Putamen (tissue), 1 donor: ENCODE measurements around the gene RXYLT1.

Experiments
- DNase-seq: peaks from one replicate; pipeline ENCODE4 v3.0.0-alpha.2; 2016; ENCODE audit warnings: low spot score

The RXYLT1 gene

DNA sequence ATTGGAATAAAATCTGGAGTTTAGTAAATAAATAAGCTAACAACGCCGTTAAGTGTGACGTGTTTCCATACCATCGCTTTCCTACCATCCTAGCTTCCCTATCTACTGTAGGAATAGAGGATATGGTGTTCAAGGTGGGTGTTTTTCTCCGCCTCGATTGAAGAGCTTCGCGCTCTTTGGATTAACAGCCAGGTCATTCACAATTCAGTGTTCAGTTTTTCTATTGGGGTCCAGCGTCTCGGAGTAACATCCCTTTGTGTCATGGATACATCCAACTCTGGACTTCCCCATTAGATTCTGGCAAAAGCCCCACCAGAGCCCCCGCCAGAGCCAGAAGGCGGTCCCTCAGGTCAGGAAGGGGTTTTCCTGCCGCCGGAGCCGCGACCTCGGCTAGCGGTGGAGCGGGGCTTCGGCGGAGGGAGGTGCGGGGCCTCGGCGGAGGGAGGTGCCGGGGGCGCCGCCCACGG, 63.6 kb downstream of the RXYLT1 start:
- no peak for DNase-seq

GRCh38 chr12:63843721-63844390, 64.1 kb downstream of the RXYLT1 start:
- DNase-seq, result peak; percentile 94

DNA sequence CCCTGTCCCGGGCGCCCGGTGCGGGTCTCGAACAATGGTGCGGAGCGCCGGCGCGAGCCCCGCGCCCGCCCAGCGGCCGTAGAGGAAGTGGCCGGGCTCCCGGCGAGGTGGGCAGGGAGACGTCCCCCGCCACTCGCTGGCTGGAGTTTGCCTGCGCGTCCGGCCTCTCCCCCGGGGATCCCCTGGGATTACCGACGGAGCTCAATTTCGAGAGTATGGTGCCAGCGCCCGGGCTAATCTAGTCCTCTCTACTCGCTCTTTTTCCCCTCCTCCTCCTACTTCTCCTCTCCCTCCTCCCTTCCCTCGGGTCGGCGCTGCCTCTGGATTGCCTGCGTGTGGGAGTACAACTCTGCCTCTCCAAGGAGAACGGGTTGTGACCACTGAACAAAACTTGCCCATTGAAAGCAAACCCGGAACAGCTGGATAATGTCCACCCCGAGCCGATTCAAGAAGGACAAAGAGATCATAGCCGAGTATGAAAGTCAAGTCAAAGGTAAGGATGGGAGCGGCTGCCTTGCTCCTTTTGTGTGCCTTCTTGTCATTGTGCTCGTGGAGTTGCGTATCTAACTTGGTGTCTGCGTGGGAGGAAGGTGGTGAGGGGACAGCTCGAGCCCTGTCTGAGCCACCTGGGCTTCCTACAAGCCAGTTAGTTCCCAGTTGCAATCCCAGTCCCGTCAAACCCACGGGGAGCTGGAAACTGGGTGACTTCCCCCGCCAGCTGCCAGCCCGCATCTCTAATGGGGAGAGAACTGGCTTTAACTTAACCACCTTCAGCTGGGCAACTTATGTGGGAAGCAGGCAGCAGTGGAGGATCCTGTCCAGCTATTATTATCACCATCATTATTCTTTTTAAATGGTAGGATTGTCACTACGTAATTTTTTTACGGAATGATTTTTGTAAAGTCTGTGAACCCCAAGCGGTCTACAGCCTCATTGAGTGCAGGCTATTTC, 65.0 kb downstream of the RXYLT1 start, which contains the start of gene SRGAP1:
Gene SRGAP1 (plus strand): TSS at position 310 of the 951 bp plus-strand sequence. CDS start 117 bp downstream, at position 427.
- DNase-seq, result peak; percentile 77

DNA sequence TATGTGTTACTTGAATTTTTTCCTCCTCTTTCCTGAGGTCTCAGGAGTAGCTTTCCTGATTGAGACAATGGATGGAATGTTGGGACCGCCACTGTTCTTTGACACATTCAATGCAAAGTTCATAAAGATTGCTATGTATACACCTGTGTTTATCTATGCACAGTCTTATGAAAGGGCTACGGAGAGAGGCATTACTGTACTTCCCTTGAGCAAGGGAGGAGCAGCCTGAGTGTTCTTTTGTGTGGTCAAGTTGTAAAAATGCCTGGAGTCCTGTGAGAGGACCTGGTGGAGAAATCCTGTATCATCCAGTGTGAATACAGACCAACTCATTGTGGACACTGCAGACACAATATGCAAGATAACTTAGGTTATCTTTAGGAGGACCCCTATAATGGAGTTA, 66.0 kb downstream of the RXYLT1 start:
- DNase-seq, result no peak

- DNase-seq, result no peak
Observed at GRCh38 chr12:63846238-63846967, 66.7 kb downstream of the RXYLT1 start.

DNA sequence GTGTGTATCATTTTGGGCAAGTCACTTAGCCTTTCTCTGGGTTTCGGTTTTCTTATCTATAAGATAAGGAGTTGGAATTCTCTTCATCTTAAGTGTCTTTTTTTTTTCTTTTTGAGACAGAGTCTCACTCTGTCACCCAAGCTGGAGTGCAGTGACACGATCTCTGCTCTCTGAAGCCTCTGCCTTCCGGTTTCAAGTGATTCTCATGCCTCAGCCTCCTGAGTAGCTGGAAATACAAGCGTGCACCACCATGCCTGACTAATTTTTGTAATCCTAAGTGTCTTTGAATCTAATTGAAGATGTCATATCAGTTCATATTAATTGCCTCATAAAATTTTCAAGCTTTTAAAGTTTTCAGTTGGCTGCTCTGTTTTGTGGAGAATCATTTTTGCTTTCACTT, 68.7 kb downstream of the RXYLT1 start:
- no peak for DNase-seq

GRCh38 chr12:63849106-63849620, 69.5 kb downstream of the RXYLT1 start:
- DNase-seq, result no peak

DNA sequence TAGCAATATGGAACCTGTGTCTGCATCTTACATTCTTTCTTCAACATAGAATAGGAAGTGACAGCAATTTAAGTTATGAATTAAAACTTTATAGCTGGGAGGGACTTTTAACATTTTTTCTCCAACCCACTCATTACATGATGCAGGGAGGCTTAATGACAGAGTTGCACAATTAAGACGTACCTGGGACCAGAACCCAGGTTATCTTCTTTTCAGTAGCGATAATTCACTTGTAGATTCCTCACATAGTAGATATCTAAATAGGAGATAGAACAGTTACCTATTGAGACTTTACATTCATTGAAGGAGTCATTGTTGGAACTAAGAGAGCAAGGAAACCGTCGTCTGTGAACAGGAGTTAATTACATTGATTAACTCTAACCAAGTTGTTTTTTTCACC, 69.9 kb downstream of the RXYLT1 start:
- DNase-seq, result no peak

DNA sequence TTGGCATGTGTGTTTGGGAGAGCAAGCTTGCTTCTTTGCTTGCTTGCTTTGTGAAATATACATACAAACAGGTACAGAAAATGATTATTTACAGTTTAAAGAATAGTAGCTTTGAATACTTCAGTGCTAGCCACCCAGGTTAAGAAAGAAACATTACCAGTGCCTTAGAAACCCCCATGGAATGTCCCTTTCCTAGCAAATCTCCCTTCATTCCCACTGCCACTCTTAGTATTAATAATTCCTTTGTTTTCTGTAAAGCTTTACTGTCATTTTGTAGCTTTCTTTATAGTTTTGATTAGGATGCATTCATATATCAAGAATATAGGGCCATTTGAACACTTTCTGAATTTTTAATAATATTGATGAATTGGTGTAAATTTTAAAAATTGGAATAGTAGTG, 74.3 kb downstream of the RXYLT1 start:
- DNase-seq, result no peak

DNA sequence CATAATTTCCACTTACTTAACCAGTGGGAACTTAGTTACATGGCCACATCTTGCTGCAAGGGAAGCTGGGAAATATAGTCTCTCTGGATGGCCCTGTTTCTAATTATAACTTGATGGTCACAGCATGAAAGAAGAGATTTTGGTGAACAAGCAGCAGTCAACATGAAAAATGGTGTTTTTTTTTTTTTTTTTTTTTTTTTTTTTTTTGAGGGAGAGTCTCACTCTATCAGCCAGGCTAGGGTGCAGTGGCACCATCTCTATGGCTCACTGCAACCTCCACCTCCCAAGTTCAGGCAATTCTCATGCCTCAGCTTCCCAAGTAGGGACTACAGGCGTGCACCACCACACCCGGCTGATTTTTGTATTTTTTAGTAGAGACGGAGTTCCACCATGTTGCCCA, 75.6 kb downstream of the RXYLT1 start:
- DNase-seq, result no peak

- no peak for DNase-seq
Observed at GRCh38 chr12:63857771-63858670, 78.3 kb downstream of the RXYLT1 start.
